Epidermal melanocyte (primary cell): Measurements from ENCODE around the gene RPL38.

Experiments
- DNase-seq: peaks from one replicate; pipeline ENCODE4 v3.0.0; 2011; ENCODE audit warnings: low spot score; ENCODE audit not compliant: insufficient read length

Gene RPL38

GRCh38 chr17:74210191-74211140 is 7.0 kb downstream of the RPL38 start:
- peak; percentile 69 for DNase-seq

- DNase-seq, result no peak
Observed at GRCh38 chr17:74211141-74211911, 7.8 kb downstream of the RPL38 start.

- no peak for DNase-seq
Observed at GRCh38 chr17:74211912-74212208, 8.4 kb downstream of the RPL38 start.

- no peak for DNase-seq
Observed at GRCh38 chr17:74212209-74212912, 8.9 kb downstream of the RPL38 start.

- DNase-seq, result peak; percentile 68
Observed at GRCh38 chr17:74212913-74213791, 9.7 kb downstream of the RPL38 start, which contains the start of gene TTYH2. TSS of gene TTYH2 (plus strand) at chr17:74213571. CDS start at chr17:74213588, 17 bp downstream.

GRCh38 chr17:74213861-74214391 is 10.4 kb downstream of the RPL38 start:
- no peak for DNase-seq

GRCh38 chr17:74214484-74215341 is 11.2 kb downstream of the RPL38 start:
- no peak for DNase-seq

GRCh38 chr17:74215342-74215727 is 11.9 kb downstream of the RPL38 start:
- no peak for DNase-seq

- DNase-seq, result no peak
Observed at GRCh38 chr17:74216505-74216904, 13.0 kb downstream of the RPL38 start.

GRCh38 chr17:74217037-74217730 is 13.7 kb downstream of the RPL38 start:
- DNase-seq, result no peak

- DNase-seq, result no peak
Observed at GRCh38 chr17:74217888-74218287, 14.4 kb downstream of the RPL38 start.

- DNase-seq, result no peak
Observed at GRCh38 chr17:74218436-74218835, 15.0 kb downstream of the RPL38 start.

GRCh38 chr17:74219576-74220133 is 16.2 kb downstream of the RPL38 start:
- no peak for DNase-seq

- DNase-seq, result no peak
Observed at GRCh38 chr17:74220219-74220618, 16.7 kb downstream of the RPL38 start.

GRCh38 chr17:74220946-74221818 is 17.7 kb downstream of the RPL38 start:
- no peak for DNase-seq

- DNase-seq, result no peak
Observed at GRCh38 chr17:74222399-74222798, 18.9 kb downstream of the RPL38 start.

- no peak for DNase-seq
Observed at GRCh38 chr17:74223901-74224300, 20.4 kb downstream of the RPL38 start.
